Mesenchymal stem cell (in vitro differentiated cells and primary cell): ENCODE results near the gene TRIM37.

Source experiments
- DNase-seq: peaks from one replicate; pipeline ENCODE4 v3.0.0-alpha.2; 2013
- H2AFZ ChIP-seq: one replicate; pipeline ENCODE4 v1.6.1; 2013; ENCODE audit warnings: low read depth, mild to moderate bottlenecking, control low read depth, inconsistent platforms, low read length, moderate library complexity
- H2AK5ac ChIP-seq: 2 replicates; pipeline ENCODE4 v1.6.1; 2013; ENCODE audit warnings: low read length, moderate library complexity, mild to moderate bottlenecking, inconsistent platforms; ENCODE audit not compliant: severe bottlenecking
- H2BK120ac ChIP-seq: one replicate; pipeline ENCODE4 v1.6.1; 2013; ENCODE audit warnings: low read depth, mild to moderate bottlenecking, inconsistent platforms, low read length, moderate library complexity
- H2BK12ac ChIP-seq, 2 experiments: one replicate each; pipeline ENCODE4 v1.6.1; 2013; ENCODE audit warnings: inconsistent platforms in 2 of 2, low read length in 2 of 2, mild to moderate bottlenecking in 2 of 2, moderate library complexity in 2 of 2, control low read depth in 1 of 2
- H2BK15ac ChIP-seq: one replicate; pipeline ENCODE4 v1.6.1; 2013; ENCODE audit warnings: mild to moderate bottlenecking, low read depth, inconsistent platforms; ENCODE audit not compliant: poor library complexity, severe bottlenecking
- H2BK5ac ChIP-seq: 2 replicates; pipeline ENCODE4 v1.6.1; 2013; ENCODE audit warnings: low read depth, mild to moderate bottlenecking, low read length, control low read depth, inconsistent platforms; ENCODE audit not compliant: poor library complexity, severe bottlenecking
- H3K14ac ChIP-seq, 2 experiments: one replicate each; pipeline ENCODE4 v1.6.1; 2013; ENCODE audit warnings: inconsistent platforms in 2 of 2, low read length in 2 of 2, control low read depth in 1 of 2, mild to moderate bottlenecking in 1 of 2, moderate library complexity in 1 of 2
- H3K18ac ChIP-seq, 2 experiments: one replicate each; pipeline ENCODE4 v1.6.1; 2013; ENCODE audit warnings: inconsistent platforms in 2 of 2, low read length in 2 of 2, control low read depth in 1 of 2, low read depth in 1 of 2, mild to moderate bottlenecking in 1 of 2
- H3K23ac ChIP-seq, 2 experiments: one replicate each; pipeline ENCODE4 v1.6.1; 2013; ENCODE audit warnings: inconsistent platforms in 2 of 2, low read length in 2 of 2, mild to moderate bottlenecking in 2 of 2, moderate library complexity in 2 of 2, control low read depth in 1 of 2
- H3K27ac ChIP-seq: 2 replicates; pipeline ENCODE4 v1.5.1; 2013; ENCODE audit warnings: mild to moderate bottlenecking, moderate library complexity, low read length, control low read depth, inconsistent platforms; ENCODE audit not compliant: poor library complexity, severe bottlenecking
- H3K27me3 ChIP-seq, 2 experiments: 2 replicates each; pipeline versions ENCODE4 v1.6.1 to v1.7.0; 2013; ENCODE audit warnings: low read length in 2 of 2, mild to moderate bottlenecking in 2 of 2, moderate library complexity in 2 of 2, control low read depth in 1 of 2, inconsistent platforms in 1 of 2; ENCODE audit not compliant: control insufficient read depth in 1 of 2, insufficient read depth in 1 of 2
- H3K36me3 ChIP-seq, 2 experiments: 2 replicates each; pipeline versions ENCODE4 v1.6.1 to v1.7.0; 2013; ENCODE audit warnings: low read length in 2 of 2, control low read depth in 1 of 2, inconsistent platforms in 1 of 2, low read depth in 1 of 2, mild to moderate bottlenecking in 1 of 2; ENCODE audit not compliant: insufficient read depth in 2 of 2, control insufficient read depth in 1 of 2
- H3K4ac ChIP-seq, 2 experiments: one replicate each; pipeline ENCODE4 v1.6.1; 2013; ENCODE audit warnings: inconsistent platforms in 2 of 2, low read length in 2 of 2, mild to moderate bottlenecking in 2 of 2, moderate library complexity in 2 of 2, control low read depth in 1 of 2, low read depth in 1 of 2
- H3K4me1 ChIP-seq: 2 replicates; pipeline ENCODE4 v1.6.1; 2013; ENCODE audit warnings: low read depth, low read length, control low read depth; ENCODE audit not compliant: control insufficient read depth, insufficient read depth
- H3K4me2 ChIP-seq: 2 replicates; pipeline ENCODE4 v1.6.1; 2013; ENCODE audit warnings: low read length, mild to moderate bottlenecking, inconsistent platforms; ENCODE audit not compliant: poor library complexity, severe bottlenecking
- H3K4me3 ChIP-seq, 2 experiments: 2 replicates each; pipeline versions ENCODE4 v1.5.1 to v1.7.0; 2013; ENCODE audit warnings: low read length in 2 of 2, mild to moderate bottlenecking in 2 of 2, control low read depth in 1 of 2, low read depth in 1 of 2; ENCODE audit not compliant: insufficient read depth in 1 of 2
- H3K79me1 ChIP-seq: replicated peaks from 2 replicates; pipeline ENCODE4 v1.6.1; 2013; ENCODE audit warnings: mild to moderate bottlenecking, control low read depth, low read length, inconsistent platforms; ENCODE audit not compliant: poor library complexity, severe bottlenecking
- H3K9ac ChIP-seq: 2 replicates; pipeline ENCODE4 v1.7.0; 2013; ENCODE audit warnings: mild to moderate bottlenecking, low read length, moderate library complexity
- H3K9me3 ChIP-seq: 2 replicates; pipeline ENCODE4 v1.7.0; 2013; ENCODE audit warnings: mild to moderate bottlenecking, low read length; ENCODE audit not compliant: control insufficient read depth
- H4K8ac ChIP-seq: one replicate; pipeline ENCODE4 v1.6.1; 2013; ENCODE audit warnings: inconsistent platforms, mild to moderate bottlenecking, low read length, moderate library complexity
- H4K91ac ChIP-seq: one replicate; pipeline ENCODE4 v1.6.1; 2013; ENCODE audit warnings: mild to moderate bottlenecking, low read length, inconsistent platforms
- whole genome bisulfite sequencing: methylation state at CpG from one replicate; pipeline ENCODE4 v1.1.7; 2013; ENCODE audit warnings: mixed read lengths; 5-methylcytosine and 5-hydroxymethylcytosine counted together

Gene TRIM37

GRCh38 chr17:59154292-59154720 lies 47.6 kb upstream of the TRIM37 start:
- Histone ChIP-seq H3K9me3 (no peaks in the 10 kb centered on the region), H3K27me3 (no peaks in the 10 kb centered on the region), H2AK5ac (no peak overlapping the region), H2BK120ac (no peak overlapping the region), H4K8ac (peak overlapping the region; percentile 5), H3K36me3 (no peaks in the 10 kb centered on the region), H2AFZ (no peak overlapping the region), H3K4me3 (peak overlapping the region; percentile 63 to 89), H2BK15ac (no peak overlapping the region), H3K4ac (peak overlapping the region in 1 of 2 experiments; percentile 78), H3K18ac (peak overlapping the region; percentile 10 to 61), H3K4me1 (peaks cover 6% of the 10 kb centered on the region), H2BK12ac (no peak overlapping the region), H3K9ac (peak overlapping the region; percentile 93), H3K79me1 (no peaks in the 10 kb centered on the region), H3K4me2 (peak overlapping the region; percentile 81), H4K91ac (peak overlapping the region; percentile 18), H3K27ac (peak overlapping the region; percentile 87), H3K23ac (no peak overlapping the region), H3K14ac (no peak overlapping the region), H2BK5ac (no peak overlapping the region)
- DNase-seq, result peak; percentile 68
- WGBS, result under 1% methylated on average over 25 of the region's 25 CpGs

GRCh38 chr17:59152925-59153324 lies 46.2 kb upstream of the TRIM37 start:
- H3K23ac ChIP-seq, result no peak overlapping the region
- no peak overlapping the region for H3K27ac ChIP-seq
- H3K36me3 ChIP-seq, result no peaks in the 10 kb centered on the region
- H4K91ac ChIP-seq, result no peak overlapping the region
- WGBS, result no CpG with 5 or more reads among the region's 1 CpG
- no peak overlapping the region for H2BK12ac ChIP-seq
- H3K79me1 ChIP-seq, result no peaks in the 10 kb centered on the region
- no peaks in the 10 kb centered on the region for H3K9me3 ChIP-seq
- no peak overlapping the region for H2AFZ ChIP-seq
- H3K9ac ChIP-seq, result peak overlapping the region; percentile 93
- no peak overlapping the region for H2BK15ac ChIP-seq
- H3K4me2 ChIP-seq, result no peak overlapping the region
- peaks cover 6% of the 10 kb centered on the region for H3K4me1 ChIP-seq
- no peak overlapping the region for H3K18ac ChIP-seq
- no peak for DNase-seq
- no peaks in the 10 kb centered on the region for H3K27me3 ChIP-seq
- H3K4me3 ChIP-seq, result peak overlapping the region in 1 of 2 experiments; percentile 89
- no peak overlapping the region for H2BK120ac ChIP-seq
- no peak overlapping the region for H2BK5ac ChIP-seq
- no peak overlapping the region for H3K4ac ChIP-seq
- H2AK5ac ChIP-seq, result no peak overlapping the region
- no peak overlapping the region for H4K8ac ChIP-seq
- H3K14ac ChIP-seq, result no peak overlapping the region

- Histone ChIP-seq H4K8ac (no peak overlapping the region), H2BK12ac (no peak overlapping the region), H3K14ac (no peak overlapping the region), H2BK5ac (no peak overlapping the region), H4K91ac (no peak overlapping the region), H3K36me3 (no peaks in the 10 kb centered on the region), H3K18ac (no peak overlapping the region), H3K27me3 (no peaks in the 10 kb centered on the region), H3K4ac (no peak overlapping the region), H3K27ac (no peak overlapping the region), H3K79me1 (no peaks in the 10 kb centered on the region), H3K9ac (peak overlapping the region; percentile 93), H3K9me3 (no peaks in the 10 kb centered on the region), H3K23ac (no peak overlapping the region), H2AK5ac (no peak overlapping the region), H3K4me3 (no peak overlapping the region), H3K4me1 (peaks cover 8% of the 10 kb centered on the region), H2AFZ (no peak overlapping the region), H3K4me2 (no peak overlapping the region), H2BK15ac (no peak overlapping the region), H2BK120ac (no peak overlapping the region)
- DNase-seq, result peak; percentile 28
- no CpG with 5 or more reads among the region's 1 CpG for WGBS
These were observed 44.9 kb upstream of the TRIM37 start for GRCh38 chr17:59151591-59151990.

GRCh38 chr17:59151006-59151405 lies 44.3 kb upstream of the TRIM37 start:
- no peak overlapping the region for H3K23ac ChIP-seq
- no peaks in the 10 kb centered on the region for H3K36me3 ChIP-seq
- no peak overlapping the region for H4K8ac ChIP-seq
- no peak overlapping the region for H2BK12ac ChIP-seq
- H3K27ac ChIP-seq, result no peak overlapping the region
- H2BK5ac ChIP-seq, result no peak overlapping the region
- H3K9ac ChIP-seq, result no peak overlapping the region
- H3K4me2 ChIP-seq, result no peak overlapping the region
- H2AFZ ChIP-seq, result no peak overlapping the region
- H3K9me3 ChIP-seq, result no peaks in the 10 kb centered on the region
- H3K18ac ChIP-seq, result no peak overlapping the region
- WGBS, result 97% methylated on average over 3 of the region's 5 CpGs
- no peak overlapping the region for H2BK120ac ChIP-seq
- H3K27me3 ChIP-seq, result no peaks in the 10 kb centered on the region
- H2AK5ac ChIP-seq, result no peak overlapping the region
- no peak for DNase-seq
- no peak overlapping the region for H3K14ac ChIP-seq
- H3K79me1 ChIP-seq, result no peaks in the 10 kb centered on the region
- H2BK15ac ChIP-seq, result no peak overlapping the region
- no peak overlapping the region for H3K4me3 ChIP-seq
- H3K4ac ChIP-seq, result no peak overlapping the region
- H3K4me1 ChIP-seq, result peaks cover 8% of the 10 kb centered on the region
- H4K91ac ChIP-seq, result no peak overlapping the region
